Activated CD4-positive, alpha-beta T cell treated with anti-CD3 and anti-CD28 coated beads, Interleukin-2, amount 50 U/mL, for 24 hours (primary cell): ENCODE measurements around the gene EXOSC6.
"Not testable (repeated sequence)": the region's sequence is repeated elsewhere in the genome, so short reads cannot be mapped to it uniquely, and the experiment has no call there.

ENCODE experiments used
- DNase-seq, 2 donors: peaks; one replicate each; pipeline ENCODE4 v3.0.0-alpha.2; 2020; ENCODE audit warnings: low read depth in 1 of 2, low spot score in 1 of 2

Gene EXOSC6

GRCh38 chr16:70251629-70252354 lies at the start of gene EXOSC6:
Gene EXOSC6 (minus strand): TSS chr16:70251940. CDS start chr16:70251900, 40 bp downstream.
- DNase-seq = peak; percentile 76 to 90

GRCh38 chr16:70301121-70301520 lies 49.4 kb upstream of the EXOSC6 start:
- no peak for DNase-seq

- DNase-seq = peak in 1 of 2 donors; percentile 28
Measured at GRCh38 chr16:70298988-70299938, 47.5 kb upstream of the EXOSC6 start, which contains the start of gene DDX19B. Gene DDX19B (plus strand): TSS chr16:70299186. CDS start chr16:70299298, 112 bp downstream.

- no peak for DNase-seq
Measured at GRCh38 chr16:70295634-70296033, 43.9 kb upstream of the EXOSC6 start.

GRCh38 chr16:70294385-70295025 lies 42.8 kb upstream of the EXOSC6 start:
- DNase-seq = no peak

- not testable (repeated sequence) for DNase-seq
Measured at GRCh38 chr16:70292148-70292547, 40.4 kb upstream of the EXOSC6 start.

GRCh38 chr16:70290949-70291519 lies 39.3 kb upstream of the EXOSC6 start:
- DNase-seq = no peak

- peak; percentile 82 to 97 for DNase-seq
Measured at GRCh38 chr16:70289229-70290094, 37.7 kb upstream of the EXOSC6 start, which contains the start of gene AARS1. Gene AARS1 (minus strand): TSS chr16:70289506. CDS start chr16:70282763, 6,743 bp downstream.

GRCh38 chr16:70287304-70287971 lies 35.7 kb upstream of the EXOSC6 start:
- not testable (repeated sequence) for DNase-seq

- no peak for DNase-seq
Measured at GRCh38 chr16:70276392-70276791, 24.7 kb upstream of the EXOSC6 start.

- DNase-seq = no peak
Measured at GRCh38 chr16:70271696-70272095, 20.0 kb upstream of the EXOSC6 start.

- no peak for DNase-seq
Measured at GRCh38 chr16:70270176-70270575, 18.4 kb upstream of the EXOSC6 start.

- DNase-seq = no peak
Measured at GRCh38 chr16:70269471-70269870, 17.7 kb upstream of the EXOSC6 start.

- not testable (repeated sequence) for DNase-seq
Measured at GRCh38 chr16:70267922-70268321, 16.2 kb upstream of the EXOSC6 start.

GRCh38 chr16:70267516-70267915 lies 15.8 kb upstream of the EXOSC6 start:
- no peak for DNase-seq

GRCh38 chr16:70259903-70260302 lies 8.2 kb upstream of the EXOSC6 start:
- DNase-seq = not testable (repeated sequence)

- DNase-seq = no peak
Measured at GRCh38 chr16:70258946-70259345, 7.2 kb upstream of the EXOSC6 start.

GRCh38 chr16:70258065-70258464 lies 6.3 kb upstream of the EXOSC6 start:
- no peak for DNase-seq

GRCh38 chr16:70257391-70257790 lies 5.7 kb upstream of the EXOSC6 start:
- DNase-seq = no peak
